Activated effector memory CD4-positive, alpha-beta T cell treated with anti-CD3 and anti-CD28 coated beads, Interleukin-2, amount 50 U/mL, for 16 hours (primary cell): ENCODE results near the gene SSH3.

ENCODE experiments used
- DNase-seq: peaks from one replicate; pipeline ENCODE4 v3.0.0-alpha.2; 2020

The SSH3 gene

DNA sequence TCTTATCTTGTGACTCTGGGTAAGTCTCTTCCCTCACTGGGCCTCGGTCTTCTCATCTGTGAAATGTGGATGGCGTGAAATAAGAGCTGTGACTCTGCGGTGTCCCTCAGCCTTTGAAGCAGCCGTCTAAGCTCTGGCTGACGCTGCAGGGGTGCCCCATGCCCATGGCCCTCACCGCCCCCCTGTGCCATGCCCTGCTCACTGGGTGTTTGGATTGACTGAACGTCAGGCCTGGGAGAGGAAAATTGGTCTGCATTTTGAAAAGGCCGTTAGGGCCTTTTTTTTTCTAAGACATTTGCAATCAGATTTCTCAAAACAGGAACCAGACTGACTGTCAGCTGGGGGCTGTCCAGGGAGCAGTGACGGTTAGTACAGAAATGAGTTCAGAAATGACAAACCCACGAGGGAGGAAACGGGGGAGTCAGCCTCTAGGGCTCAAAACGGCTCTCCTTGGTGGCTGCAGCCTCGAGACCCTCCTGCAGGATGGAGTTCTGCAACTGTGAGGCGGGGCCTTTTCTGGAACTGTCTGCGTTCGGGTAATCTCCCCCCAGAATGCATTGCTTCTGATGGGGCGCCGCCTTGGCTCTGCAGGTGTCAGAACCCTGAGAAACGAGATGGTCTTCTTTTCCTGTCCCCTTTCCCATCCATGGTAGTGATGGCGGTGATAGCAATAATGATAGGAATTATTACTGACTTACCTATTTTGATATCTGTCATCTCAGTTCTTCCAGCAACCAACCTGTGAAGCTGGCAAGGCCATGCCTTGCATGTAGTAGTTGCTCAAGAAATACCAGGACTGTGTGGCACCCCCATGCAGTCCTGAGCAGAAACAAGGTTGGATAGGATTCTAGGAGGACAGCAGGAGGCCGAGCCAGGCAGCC, 35.0 kb upstream of the SSH3 start:
- peak; percentile 84 for DNase-seq

GRCh38 chr11:67268962-67269268, 34.4 kb upstream of the SSH3 start:
- no peak for DNase-seq

DNA sequence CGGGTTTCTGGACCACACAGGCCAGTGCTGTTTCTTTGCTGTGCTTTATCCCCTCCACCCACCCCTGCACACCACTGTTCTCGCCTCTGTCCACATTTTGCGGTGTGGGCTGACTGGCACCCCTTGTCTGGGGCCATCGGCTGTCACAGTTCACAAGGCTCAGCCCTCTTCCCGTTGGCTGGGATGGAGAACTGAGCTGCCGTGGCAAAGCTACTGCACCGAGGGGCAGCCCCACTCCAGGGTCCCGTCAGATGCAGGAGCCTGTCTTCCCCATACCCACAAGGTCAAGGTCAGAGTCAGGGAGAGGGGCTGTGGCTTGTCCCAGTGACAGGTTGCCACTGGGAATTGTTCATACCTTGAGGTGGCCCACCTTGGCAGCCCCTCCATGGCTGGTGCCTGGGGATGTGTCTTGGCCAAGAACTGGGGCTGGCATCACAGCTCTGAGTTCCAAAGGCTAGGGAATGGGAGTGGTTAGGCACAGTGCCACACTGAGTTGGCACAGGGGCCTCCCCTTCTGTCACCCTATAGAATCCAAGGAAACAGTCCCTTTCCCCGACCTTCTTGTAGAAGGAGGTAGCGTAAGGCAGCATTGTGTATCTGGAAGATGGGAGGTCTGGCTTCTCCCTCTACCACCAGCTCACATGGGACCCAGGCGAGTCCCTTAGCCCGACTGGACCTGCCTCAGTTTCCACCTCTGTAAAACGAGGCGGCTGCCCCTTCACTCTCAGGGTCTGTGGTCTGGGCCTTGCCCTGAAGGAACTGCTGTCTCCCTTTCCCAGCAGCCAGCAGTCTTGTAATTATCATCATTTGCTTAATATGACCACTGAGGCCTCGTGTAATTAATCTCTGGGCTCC, 33.7 kb upstream of the SSH3 start:
- no peak for DNase-seq

- DNase-seq = peak; percentile 73
These were observed 32.8 kb upstream of the SSH3 start for GRCh38 chr11:67270256-67271204.

DNA sequence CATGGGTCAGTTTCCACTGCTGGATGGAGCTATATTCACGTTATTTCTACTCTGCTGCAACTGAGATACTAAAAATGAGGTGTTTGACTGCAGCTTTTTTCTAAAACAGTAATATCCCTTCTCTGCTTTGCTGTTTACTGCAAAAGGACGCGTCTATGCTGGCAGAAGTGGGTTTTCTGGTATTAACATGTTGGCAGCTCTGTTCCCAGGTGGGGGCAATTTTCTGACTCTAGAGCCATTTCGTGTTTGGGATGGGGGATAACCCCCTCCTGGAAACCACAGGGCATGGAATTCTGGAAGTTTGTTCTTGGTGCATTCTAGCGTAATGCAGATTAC, 32.2 kb upstream of the SSH3 start:
- DNase-seq = peak; percentile 62

DNA sequence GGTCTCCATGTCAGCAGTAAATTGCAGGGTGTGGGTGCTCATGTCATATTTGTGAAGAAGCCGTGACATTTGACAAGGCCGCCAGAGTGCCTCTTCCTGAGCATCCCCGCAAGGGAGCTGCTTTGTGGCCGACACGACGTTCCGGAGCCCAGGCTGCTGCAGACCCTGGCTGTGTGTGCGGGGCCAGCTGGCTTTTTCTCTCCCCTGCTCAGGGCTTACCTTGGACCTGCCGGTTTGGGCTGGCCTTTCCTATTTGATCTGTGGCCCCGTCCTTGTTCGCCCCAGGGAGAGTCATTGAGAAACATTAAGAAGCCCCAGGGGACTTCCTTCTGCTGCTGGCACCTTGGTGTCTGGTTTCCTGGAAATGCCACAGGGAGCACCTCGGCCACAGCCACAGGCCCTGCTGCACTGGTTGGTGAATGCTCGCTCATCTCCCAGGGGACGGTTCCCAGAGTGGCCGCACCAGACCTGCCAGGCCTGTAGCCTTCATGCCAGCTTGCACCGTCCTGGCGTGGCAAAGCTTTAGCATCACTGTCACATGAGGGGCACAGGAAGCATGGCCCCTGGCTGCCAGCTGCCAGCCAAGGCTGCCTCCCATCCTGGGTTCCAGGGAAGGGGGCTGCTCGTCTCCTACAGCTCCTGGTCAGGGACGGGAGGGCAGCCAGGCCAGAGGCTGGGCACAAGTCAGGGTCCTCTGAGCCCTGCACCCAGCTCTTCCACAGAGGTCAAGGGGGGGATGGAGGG, 31.6 kb upstream of the SSH3 start:
- peak; percentile 85 for DNase-seq

GRCh38 chr11:67272327-67273259, 30.7 kb upstream of the SSH3 start:
- DNase-seq = peak; percentile 74

DNA sequence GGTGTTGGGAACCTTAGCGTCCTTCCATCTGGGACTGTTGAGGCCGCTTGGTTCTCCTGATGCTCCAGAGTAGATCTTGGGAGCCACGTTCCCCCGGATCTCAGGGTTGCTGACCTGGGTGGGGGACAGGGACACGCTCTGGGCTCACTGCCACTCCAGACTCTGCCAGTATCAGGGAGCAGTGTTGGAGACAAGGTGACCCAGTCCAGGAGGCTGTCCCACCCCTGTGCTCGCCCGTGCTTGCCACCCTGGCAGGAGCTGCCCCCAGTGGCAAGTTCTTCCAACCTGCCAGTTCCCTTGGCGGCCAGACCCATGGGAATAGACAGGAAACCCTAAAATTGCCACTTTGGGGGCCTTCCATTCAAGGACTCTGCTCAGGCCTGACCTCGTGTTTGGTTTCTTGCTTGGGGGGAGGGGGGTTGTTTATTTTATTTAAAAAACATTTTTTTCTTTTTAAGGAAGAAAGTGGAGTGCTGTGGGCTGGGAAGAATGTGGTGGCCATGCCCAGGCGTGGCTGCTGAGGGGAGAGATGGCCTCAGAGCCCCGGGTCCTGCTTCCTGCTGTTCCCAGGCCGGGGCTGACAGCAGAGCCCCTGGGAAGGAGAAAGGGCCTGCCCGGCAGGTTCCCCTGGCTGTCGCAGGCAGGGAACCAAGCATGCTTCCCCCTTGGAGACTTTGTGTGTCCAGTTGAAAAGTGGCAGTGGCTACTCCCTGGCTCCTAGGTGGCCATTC, 29.9 kb upstream of the SSH3 start:
- DNase-seq = peak; percentile 64

GRCh38 chr11:67274768-67275605, 28.3 kb upstream of the SSH3 start:
- DNase-seq = peak; percentile 63

DNA sequence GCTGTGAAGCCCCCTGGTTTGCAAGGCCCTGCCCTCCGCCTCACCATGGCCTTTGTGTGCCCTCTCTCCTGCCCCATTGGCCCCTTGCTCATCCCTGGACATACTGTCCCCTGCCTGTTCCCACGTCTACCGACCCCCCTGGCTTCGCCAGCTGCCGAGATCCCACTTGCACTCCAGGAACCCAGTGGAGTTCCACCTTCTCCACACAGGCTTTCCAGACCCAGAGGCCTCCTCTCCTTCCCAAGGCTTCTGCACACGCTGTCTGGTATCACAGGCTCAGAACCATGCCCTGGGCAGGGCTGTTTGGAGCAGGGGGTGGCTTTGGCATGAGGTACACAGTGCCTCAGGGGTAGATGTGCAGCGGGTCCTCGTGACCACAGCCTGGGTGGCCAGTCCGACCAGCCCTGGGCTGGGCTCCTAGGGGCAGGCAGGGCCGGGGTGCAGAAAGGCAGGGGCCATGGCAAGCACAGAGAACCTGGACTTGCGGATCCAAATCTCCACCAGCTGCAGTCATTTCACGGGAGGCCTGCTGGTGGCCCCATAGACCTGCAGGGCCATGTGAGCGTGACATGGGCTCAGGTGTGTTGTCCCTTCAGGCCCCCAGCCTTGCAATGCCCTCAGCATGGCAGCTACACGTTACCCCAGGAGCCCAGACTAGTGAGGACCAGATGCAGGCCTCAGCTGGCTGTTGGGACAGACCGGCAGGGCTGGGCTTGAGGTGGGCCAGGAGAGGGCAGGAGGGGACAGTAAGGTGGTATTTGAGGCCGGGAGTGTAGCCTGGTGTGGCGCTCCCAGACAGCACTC, 27.5 kb upstream of the SSH3 start:
- peak; percentile 72 for DNase-seq

DNA sequence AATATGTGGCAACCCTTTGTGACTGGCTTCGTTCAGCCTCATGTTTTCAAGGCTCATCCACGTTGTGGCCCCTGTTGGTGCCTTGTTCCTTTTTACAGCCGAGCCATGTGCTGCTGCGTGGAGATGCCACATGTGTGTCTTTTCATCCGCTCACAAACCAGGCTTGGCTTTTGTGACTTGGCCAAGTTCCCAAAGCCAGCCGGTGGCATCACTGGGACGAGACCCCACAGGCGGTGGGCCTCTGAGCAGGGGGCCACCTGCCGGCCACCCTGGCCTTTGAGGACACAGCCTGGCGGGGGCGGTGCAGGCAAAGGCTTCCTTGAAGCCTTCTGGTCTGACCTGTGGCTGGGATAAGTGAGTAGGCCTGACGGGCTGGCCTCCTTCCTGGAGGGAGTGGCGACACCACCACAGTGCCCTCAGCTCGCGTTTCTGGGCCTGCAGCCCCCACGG, 26.5 kb upstream of the SSH3 start:
- peak; percentile 77 for DNase-seq

DNA sequence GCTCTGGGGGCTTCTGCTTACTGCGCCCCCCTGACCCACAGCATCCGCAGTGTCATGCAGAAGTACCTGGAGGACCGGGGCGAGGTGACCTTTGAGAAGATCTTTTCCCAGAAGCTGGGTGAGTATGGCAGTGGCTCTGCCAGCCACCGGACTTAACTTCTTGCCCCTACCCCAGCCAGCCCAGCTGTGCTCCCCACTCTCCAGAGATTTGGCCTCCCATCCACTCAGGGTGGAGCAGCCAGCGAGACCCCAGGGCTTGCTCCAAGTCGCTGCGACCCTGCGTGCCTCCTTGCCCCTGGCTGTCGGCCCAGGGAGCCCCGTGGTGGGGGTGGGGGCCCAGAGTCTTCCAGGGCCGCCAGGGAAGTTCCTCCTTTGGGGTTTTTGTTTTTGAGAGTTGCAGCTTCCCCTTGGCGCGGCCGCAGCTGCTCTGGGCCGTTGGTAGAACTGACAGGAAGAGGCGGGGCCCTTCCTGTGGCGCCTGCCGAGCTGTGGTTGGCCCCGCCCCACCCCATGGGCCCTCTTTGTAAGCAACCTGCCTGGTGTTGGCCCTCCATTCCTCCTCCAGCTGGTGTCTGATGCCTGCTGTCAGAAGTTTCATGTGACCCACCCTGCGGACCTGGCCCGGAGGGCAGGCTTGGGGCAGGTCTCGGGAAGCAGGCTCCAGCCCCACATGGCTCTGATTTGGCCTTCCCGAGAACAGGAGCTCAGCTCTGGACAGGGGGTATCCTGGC, 25.9 kb upstream of the SSH3 start:
- DNase-seq = peak; percentile 95

- peak; percentile 62 for DNase-seq
These were observed 25.0 kb upstream of the SSH3 start for GRCh38 chr11:67278135-67278938.

- peak; percentile 59 for DNase-seq
These were observed 24.3 kb upstream of the SSH3 start for GRCh38 chr11:67278939-67279588.

- peak; percentile 43 for DNase-seq
These were observed 23.6 kb upstream of the SSH3 start for GRCh38 chr11:67279589-67280340.
